ENCODE data around the gene SRGAP2C.
"Not testable (repeated sequence)": the region's sequence is repeated elsewhere in the genome, so short reads cannot be mapped to it uniquely, and the experiment has no call there.

The SRGAP2C gene

DNA sequence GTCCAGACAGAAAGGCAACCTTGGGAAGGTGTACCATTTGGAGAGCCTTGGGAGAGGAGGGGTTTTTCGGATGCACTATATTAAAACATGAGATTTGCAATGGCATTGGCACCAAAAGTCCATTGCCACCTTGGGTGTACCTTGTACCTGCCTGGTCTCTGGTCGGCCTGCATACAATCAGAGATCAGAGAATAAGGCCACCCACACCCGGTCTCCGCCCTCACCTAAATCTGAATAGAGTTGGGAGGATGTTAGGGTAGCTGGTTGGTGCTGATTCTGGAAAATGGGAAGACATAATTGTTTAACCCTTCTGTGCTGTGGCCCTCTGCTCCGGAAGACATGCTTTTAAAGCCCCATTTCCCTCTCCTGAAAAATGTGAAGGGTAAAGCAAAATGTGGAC lies 3.1 kb downstream of the SRGAP2C start:
- DNase-seq: not testable (repeated sequence)

DNA sequence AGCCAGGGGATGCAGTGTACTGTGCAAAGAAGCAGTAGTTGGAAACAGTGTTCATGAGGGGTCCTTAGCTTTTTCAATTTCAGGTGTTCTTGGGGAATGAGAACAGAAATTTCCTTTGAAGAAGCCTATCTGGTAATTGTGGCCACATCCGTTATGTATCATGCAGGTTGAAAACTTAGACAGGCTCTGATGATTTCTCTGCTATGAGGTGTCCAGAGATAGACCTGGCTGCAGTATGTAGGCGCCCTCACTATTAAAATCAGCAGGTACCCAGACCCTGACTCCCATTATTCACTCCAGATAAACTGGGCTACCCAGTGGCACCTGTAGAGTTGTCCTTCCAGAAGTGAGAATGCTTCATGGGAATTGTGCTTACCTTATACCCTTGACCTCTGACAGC lies 7.7 kb downstream of the SRGAP2C start:
- not testable (repeated sequence) for DNase-seq

- DNase-seq: not testable (repeated sequence)
These were observed 12.5 kb downstream of the SRGAP2C start for GRCh38 chr1:121197095-121197882.

- not testable (repeated sequence) for DNase-seq
These were observed 15.0 kb downstream of the SRGAP2C start for GRCh38 chr1:121199763-121200162.

DNA sequence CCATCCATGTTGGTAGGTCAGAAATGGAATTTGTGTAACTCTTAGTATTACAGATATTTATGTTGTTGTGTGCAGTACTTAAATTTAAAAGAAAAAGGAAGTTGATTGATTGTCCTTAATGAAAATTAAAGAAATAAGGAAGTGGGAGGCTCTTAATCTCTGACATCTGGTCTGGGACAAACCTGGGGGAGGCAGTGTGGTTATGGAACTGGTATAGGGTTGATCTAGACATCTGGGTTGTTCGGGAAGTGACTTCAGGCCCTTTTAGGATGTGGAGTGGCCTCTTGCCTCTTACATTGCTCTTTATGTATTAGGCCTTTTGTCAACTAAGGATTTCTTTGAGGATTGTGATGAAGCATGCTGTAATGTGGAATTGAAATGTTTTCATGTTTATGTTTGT lies 15.5 kb downstream of the SRGAP2C start:
- not testable (repeated sequence) for DNase-seq

- not testable (repeated sequence) for DNase-seq
These were observed 16.5 kb downstream of the SRGAP2C start for GRCh38 chr1:121200985-121201981.

DNA sequence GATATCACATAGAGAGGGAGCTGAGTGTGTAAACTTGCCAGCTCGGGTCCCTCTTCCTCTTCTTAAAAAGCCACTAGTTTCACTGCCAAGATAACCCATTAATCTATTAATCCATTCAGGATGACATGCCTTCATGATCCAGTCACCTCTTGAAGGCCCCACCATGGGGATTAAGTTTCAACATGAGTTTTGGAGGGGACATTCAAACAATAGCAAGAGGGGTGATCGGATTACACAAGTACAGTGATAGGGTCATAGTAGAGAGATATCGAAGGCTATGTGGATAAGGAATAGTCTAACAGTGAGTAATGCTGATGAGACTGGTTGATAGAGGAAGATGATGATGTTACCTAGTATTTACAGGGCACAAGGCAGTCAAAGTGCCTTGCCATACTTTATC lies 18.2 kb downstream of the SRGAP2C start:
- DNase-seq: not testable (repeated sequence)

DNA sequence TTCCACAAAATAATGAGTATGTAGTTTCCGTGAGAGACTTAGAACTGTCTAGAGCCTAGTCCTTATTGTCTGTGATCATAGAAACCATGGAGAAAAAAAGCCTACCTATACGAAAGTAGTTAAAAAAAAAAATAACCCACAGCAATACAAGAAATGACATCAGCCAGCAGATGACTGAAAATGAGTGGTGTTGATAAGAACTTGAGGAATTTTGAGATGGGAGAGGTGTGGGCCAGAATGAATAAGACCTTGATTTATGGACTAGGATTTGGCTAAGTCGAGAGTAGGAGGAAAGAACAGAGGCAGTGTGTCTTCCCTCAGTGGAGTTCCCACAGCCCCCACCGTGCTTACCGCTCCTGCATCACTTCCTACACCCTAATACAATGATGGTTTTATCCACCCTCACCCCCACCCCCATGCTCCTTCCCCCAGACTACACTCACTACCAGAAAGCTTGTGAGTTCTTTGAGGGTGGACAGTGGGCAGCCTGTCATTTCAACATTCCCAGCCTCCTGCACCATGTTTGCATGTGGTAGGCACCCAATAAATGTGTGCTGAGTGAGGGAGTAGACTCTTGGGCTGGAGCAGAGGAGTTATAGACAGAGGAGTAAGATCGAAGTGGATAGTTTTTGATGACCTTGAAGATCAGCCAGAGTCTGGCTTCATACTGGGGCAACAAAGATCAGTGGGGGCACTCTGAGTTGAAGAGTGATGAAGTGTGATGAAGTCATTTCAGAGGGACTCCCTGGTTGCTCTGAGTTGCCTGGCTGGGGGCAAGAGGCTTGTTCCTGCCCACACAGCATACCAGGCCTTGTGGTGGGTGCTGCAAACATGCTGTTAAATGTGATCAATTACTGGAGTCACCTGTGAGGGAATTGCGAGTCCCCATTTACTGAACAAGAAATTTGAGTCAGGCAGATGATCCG lies 21.3 kb downstream of the SRGAP2C start:
- DNase-seq: not testable (repeated sequence)

- not testable (repeated sequence) for DNase-seq
These were observed 22.6 kb downstream of the SRGAP2C start for GRCh38 chr1:121207328-121207727.

DNA sequence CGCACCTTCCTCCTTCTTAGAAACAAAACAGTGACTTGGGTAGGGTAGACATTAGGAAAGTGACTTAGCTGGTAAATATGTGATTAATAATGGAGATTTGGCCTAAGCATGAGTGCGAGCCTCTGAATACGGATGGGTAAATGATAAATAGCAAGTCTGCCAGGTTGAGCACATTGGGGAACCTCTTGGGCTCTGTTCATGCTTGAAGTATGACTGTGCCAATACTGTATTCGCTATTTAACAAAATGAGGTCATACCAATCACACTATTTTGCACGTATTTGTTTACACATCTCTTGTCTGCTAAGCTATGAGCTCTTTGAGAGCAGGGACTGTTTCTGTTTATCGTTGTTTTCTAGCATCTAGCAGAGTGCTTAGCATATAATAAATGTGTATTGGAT lies 23.6 kb downstream of the SRGAP2C start:
- not testable (repeated sequence) for DNase-seq

- DNase-seq: not testable (repeated sequence)
These were observed 26.0 kb downstream of the SRGAP2C start for GRCh38 chr1:121210778-121211177.

GRCh38 chr1:121213491-121213890 lies 28.7 kb downstream of the SRGAP2C start:
- DNase-seq: not testable (repeated sequence)

- not testable (repeated sequence) for DNase-seq
These were observed 29.9 kb downstream of the SRGAP2C start for GRCh38 chr1:121214544-121215156.

- not testable (repeated sequence) for DNase-seq
These were observed 31.1 kb downstream of the SRGAP2C start for GRCh38 chr1:121215699-121216417.

- DNase-seq: not testable (repeated sequence)
These were observed 31.9 kb downstream of the SRGAP2C start for GRCh38 chr1:121216676-121217075.

GRCh38 chr1:121221770-121222169 lies 37.0 kb downstream of the SRGAP2C start:
- DNase-seq: not testable (repeated sequence)

- DNase-seq: not testable (repeated sequence)
These were observed 39.9 kb downstream of the SRGAP2C start for GRCh38 chr1:121224714-121225113.

DNA sequence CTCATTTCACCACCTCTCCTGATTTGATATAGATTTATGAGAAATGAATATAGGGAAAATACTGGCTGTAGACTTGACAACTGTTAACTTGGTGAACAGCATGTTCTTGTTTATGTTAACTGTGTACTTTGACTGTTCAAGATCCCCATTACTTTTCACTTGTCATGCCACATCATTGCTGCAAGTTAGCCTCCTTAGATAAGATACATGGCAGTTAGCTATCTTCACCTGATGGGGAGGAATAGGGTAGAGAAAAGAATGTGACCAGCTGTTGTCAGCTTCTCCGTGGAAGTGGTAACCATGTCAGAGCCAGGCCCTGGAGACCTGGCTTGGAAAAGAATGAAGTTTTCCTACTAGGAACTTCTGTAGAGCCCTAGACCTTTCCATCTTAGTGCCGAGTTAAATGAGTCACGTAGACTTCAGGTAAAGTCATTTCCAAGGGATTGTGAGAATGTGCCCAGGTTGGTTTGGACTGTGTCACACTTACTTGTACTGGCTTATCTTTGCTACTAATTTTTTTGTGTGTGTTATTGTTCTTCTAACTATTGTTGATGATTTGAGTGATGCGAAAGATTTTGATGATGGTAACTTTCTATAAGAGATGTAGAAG lies 41.6 kb downstream of the SRGAP2C start:
- DNase-seq: not testable (repeated sequence)

DNA sequence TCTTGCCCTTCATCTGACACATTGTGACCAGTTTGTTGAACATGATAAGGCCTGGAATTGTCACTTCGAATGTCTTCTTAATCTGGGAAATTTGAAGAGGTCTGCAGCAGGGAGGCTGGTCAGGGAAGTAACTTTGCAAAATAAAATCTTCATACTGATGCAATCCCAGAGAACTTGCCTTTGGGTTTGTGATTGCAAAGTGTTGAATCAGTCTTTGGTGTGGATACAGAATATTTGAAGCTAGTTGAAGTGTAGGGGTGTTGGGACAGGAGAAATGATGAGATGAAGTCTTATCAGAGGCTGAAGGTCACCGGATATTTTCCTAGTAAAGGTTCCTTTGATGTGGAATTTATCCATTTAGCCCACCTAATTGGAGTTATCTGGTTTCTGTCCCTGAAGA lies 42.1 kb downstream of the SRGAP2C start:
- DNase-seq: not testable (repeated sequence)

GRCh38 chr1:121227544-121228330 lies 43.0 kb downstream of the SRGAP2C start:
- not testable (repeated sequence) for DNase-seq
